Panc1 (cell line): Measurements from ENCODE around the gene AQP5. TPM values are rescaled to one million over a fixed set of nuclear protein-coding genes. Genes with fewer than 3 reads are reported as not detected.

ENCODE experiments used
- ATAC-seq: fragments of 200-7000 bp; cut with Tn5 transposase; 2 replicates; pipeline ENCODE4 v1.9.1; 2020; ENCODE audit warnings: mild to moderate bottlenecking, moderate library complexity
- BruUV-seq: library from RNA; stranded (reverse); fragments of 400-500 nt; replicated peaks from 2 replicates; lab custom pipeline; 2021; lab: Mats Ljungman, UMichigan
- CTCF ChIA-PET: fragments of 300-600 bp; sonication (Branson Sonifier 250); formaldehyde crosslinking; loops from one replicate; lab custom pipeline; 2022; ENCODE audit warnings: antibody characterized with exemption; lab: Charles Lee
- POLR2A ChIA-PET: fragments of 300-600 bp; sonication (Branson Sonifier 250); formaldehyde crosslinking; loops from one replicate; lab custom pipeline; 2022; ENCODE audit warnings: antibody characterized with exemption; lab: Charles Lee
- DNase-seq: peaks from one replicate; pipeline ENCODE4 v3.0.0-alpha.2; 2010; ENCODE audit warnings: low read depth, low spot score
- H3K27ac ChIP-seq: 2 replicates; pipeline ENCODE4 v1.5.1; 2011; ENCODE audit warnings: mild to moderate bottlenecking, low read length, inconsistent platforms
- H3K27me3 ChIP-seq: fragments of 200-500 bp; sonication (Bioruptor generic); 2 replicates; pipeline ENCODE4 v1.6.0; 2014; ENCODE audit warnings: low read length, inconsistent platforms; ENCODE audit not compliant: control insufficient read depth, insufficient read depth
- H3K36me3 ChIP-seq: fragments of 200-500 bp; sonication (Bioruptor generic); 2 replicates; pipeline ENCODE4 v1.5.1; 2014; ENCODE audit warnings: inconsistent platforms, mild to moderate bottlenecking, low read length, moderate library complexity; ENCODE audit not compliant: control insufficient read depth, insufficient read depth
- H3K4me1 ChIP-seq: 2 replicates; pipeline ENCODE4 v1.5.1; 2011; ENCODE audit warnings: inconsistent platforms, mild to moderate bottlenecking, low read length, moderate library complexity; ENCODE audit not compliant: control insufficient read depth, insufficient read depth
- H3K4me3 ChIP-seq, 2 experiments: 2 replicates each; pipeline ENCODE4 v1.5.1; 2011 to 2012; ENCODE audit warnings: low read depth in 2 of 2, low read length in 2 of 2, mild to moderate bottlenecking in 2 of 2, inconsistent platforms in 1 of 2, moderate library complexity in 1 of 2
- H3K9me3 ChIP-seq: fragments of 200-500 bp; sonication (Bioruptor generic); 2 replicates; pipeline ENCODE4 v1.5.1; 2014; ENCODE audit warnings: low read depth, mild to moderate bottlenecking, inconsistent platforms, low read length, moderate library complexity; ENCODE audit not compliant: control insufficient read depth, insufficient read depth
- CTCF ChIP-seq: fragments of 450-650 bp; IDR thresholded peaks from 2 replicates; pipeline ENCODE4 v1.5.1; 2017; ENCODE audit warnings: mild to moderate bottlenecking
- POLR2AphosphoS5 ChIP-seq: IDR thresholded peaks from 2 replicates; pipeline ENCODE4 v1.6.1; 2012; ENCODE audit warnings: mild to moderate bottlenecking, low read depth, low read length, moderate library complexity
- REST ChIP-seq, 2 experiments: IDR thresholded peaks; 2 replicates each; pipeline ENCODE4 v1.6.1; 2011 to 2012; ENCODE audit warnings: low read depth in 2 of 2, control low read depth in 1 of 2, low read length in 1 of 2, mild to moderate bottlenecking in 1 of 2, moderate library complexity in 1 of 2; ENCODE audit not compliant: insufficient read depth in 1 of 2
- SIN3A ChIP-seq: IDR thresholded peaks from 2 replicates; pipeline ENCODE4 v1.6.1; 2012; ENCODE audit warnings: low read depth, mild to moderate bottlenecking, low read length, moderate library complexity, borderline replicate concordance; ENCODE audit not compliant: insufficient read depth
- TCF7L2 ChIP-seq: IDR thresholded peaks from 2 replicates; pipeline ENCODE4 v1.6.1; 2011; ENCODE audit warnings: mild to moderate bottlenecking, low read depth, low read length, inconsistent platforms
- in situ Hi-C: cut with HindIII; loops from 2 replicates; pipeline ENCODE4 v1.10.0; 2016; ENCODE audit warnings: low sequenced_read_pairs, low pct_unique_long_range_greater_than_20kb
- intact Hi-C: fragments of 100-400 bp; cut with micrococcal nuclease; formaldehyde crosslinking; loops from one replicate; pipeline ENCODE4 v1.10.0; 2022; ENCODE audit not compliant: unreplicated experiment
- total RNA-seq: library from RNA; stranded (reverse); gene quantifications from one replicate; pipeline ENCODE4 v1.2.1, GENCODE V29; 2021; ENCODE audit not compliant: unreplicated experiment

The AQP5 gene
- total RNA-seq, 1 experiment from 2014 or later, result 0.72 TPM

- BruUV-seq, result no TSS peak
- Histone ChIP-seq H3K4me3 (no peak overlapping the region), H3K27ac (no peak overlapping the region), H3K36me3 (no peaks in the 10 kb centered on the region), H3K27me3 (no peaks in the 10 kb centered on the region), H3K9me3 (no peaks in the 10 kb centered on the region), H3K4me1 (no peaks in the 10 kb centered on the region)
- in situ Hi-C loops (no loop called here), intact Hi-C loops (no loop called here)
- peak; percentile 60; the same call in 1 of the 2 replicates for ATAC-seq
- CTCF ChIA-PET, result no interaction called here
- no peak for DNase-seq
- POLR2A ChIA-PET, result interaction anchor here (0.9 kb wide), 1 partner anchor 66 kb away, joined by 3 read pairs; no protein-coding TSS in a partner anchor
- TF ChIP-seq REST (IDR thresholded peaks at IDR 0.05; ENCODE audit: insufficient read depth in 1 of 2, low read depth in 2 of 2, low read length in 1 of 2) (no peak), TCF7L2 (no peak), CTCF (no peak), SIN3A (no peak), POLR2AphosphoS5 (no peak)
Measured at GRCh38 chr12:49937639-49938300, 23.9 kb upstream of the AQP5 start.

DNA sequence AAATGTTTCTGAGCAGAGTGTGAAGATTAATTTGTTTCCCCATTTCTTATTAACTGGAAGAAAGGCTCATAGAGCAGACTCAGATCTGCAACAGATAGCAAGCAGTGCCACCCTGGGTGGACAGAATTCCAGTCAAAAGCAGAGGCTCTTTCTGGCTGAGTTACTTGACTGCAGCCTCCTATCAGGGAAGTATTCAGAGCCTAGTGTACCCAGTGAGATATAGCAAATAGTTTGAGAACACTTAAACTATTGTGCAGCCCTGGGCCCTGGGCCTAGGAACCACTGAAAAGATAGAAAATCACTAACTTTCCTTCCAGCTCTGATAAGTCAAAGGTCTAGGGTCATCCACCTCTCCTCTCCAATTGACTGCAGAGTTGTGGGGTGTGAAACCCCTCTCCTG, 22.4 kb upstream of the AQP5 start:
- no peak for TF ChIP-seq CTCF
- TF ChIP-seq SIN3A, result no peak
- no peak for TF ChIP-seq POLR2AphosphoS5
- no peak for TF ChIP-seq TCF7L2
- no peak for TF ChIP-seq REST (IDR thresholded peaks at IDR 0.05; ENCODE audit: insufficient read depth in 1 of 2, low read depth in 2 of 2, low read length in 1 of 2)
- Histone ChIP-seq H3K4me1 (no peaks in the 10 kb centered on the region), H3K9me3 (no peaks in the 10 kb centered on the region), H3K36me3 (no peaks in the 10 kb centered on the region), H3K27me3 (no peaks in the 10 kb centered on the region), H3K27ac (peak overlapping the region; percentile 19; the same call in 1 of the 2 replicates), H3K4me3 (no peak overlapping the region)
- intact Hi-C loops, result no loop called here
- ATAC-seq (no peak), DNase-seq (no peak)
- ChIA-PET POLR2A (no interaction called here), CTCF (no interaction called here)
- in situ Hi-C loops, result no loop called here
- no TSS peak for BruUV-seq
